Measurements from ENCODE around the gene AGMO. TPM values are rescaled to one million over a fixed set of nuclear protein-coding genes. Genes with fewer than 3 reads are reported as not detected.

The AGMO gene
- total and polyA plus RNA-seq, 2 of the 8 experiments (the other 6 are each of a cell fraction or from before 2014, with no cell fraction given), result 0.22 to 0.45 TPM

DNA sequence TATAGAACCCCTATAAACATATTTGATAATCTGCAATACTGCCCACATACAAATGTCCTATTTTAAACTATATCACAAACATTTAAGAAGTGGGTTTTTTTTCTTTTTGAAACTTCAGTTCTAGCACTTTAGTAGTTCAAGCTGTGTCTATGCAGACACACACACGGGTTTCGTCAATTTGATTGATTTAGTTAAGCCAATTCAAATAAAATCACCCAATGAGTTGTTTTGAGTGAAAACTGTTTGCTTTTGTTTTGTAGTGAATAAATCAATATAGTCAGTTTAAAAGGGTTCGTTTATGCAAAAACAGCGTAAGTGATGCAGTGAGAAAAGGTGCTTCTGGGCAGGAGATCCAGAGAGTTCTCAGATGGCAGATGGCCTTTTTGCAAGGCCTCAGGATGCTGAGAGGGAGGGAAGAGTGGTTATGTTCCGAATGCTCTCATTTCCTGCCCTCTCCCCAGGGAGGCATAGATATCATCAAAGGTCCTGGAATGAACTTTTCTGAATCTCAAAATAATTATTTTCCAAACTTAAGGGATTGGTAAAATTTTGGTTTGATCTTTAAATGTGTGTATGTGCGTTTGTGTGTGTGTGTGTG is 102.7 kb downstream of the AGMO start:
- Histone ChIP-seq H2BK12ac (ENCODE audit: low read depth, low read length) (no peak overlapping the region), H2BK20ac (ENCODE audit: low read length) (no peak overlapping the region), H2BK5ac (ENCODE audit: low read depth, low read length) (no peak overlapping the region), H3K36me3 (ENCODE audit: control insufficient read depth in 2 of 4, insufficient read depth in 4 of 4, low read length in 3 of 4) (no peaks in the 10 kb centered on the region), H3K27ac (ENCODE audit: low read depth, low read length) (no peak overlapping the region), H4K91ac (replicated peaks; ENCODE audit: insufficient read length, low read length) (no peak overlapping the region), H3K14ac (ENCODE audit: insufficient read length) (no peak overlapping the region), H2AFZ (ENCODE audit: low read length) (no peak overlapping the region), H3K4ac (replicated peaks; ENCODE audit: insufficient read length, low read depth, low read length) (no peak overlapping the region), H2BK120ac (replicated peaks; ENCODE audit: low read depth, low read length) (no peak overlapping the region), H3K18ac (ENCODE audit: extremely low read depth, low read length) (no peak overlapping the region), H3K23me2 (ENCODE audit: low read depth, low read length) (no peaks in the 10 kb centered on the region), H3K23ac (ENCODE audit: insufficient read length) (no peak overlapping the region), H3K4me2 (ENCODE audit: insufficient read depth in 1 of 2, low read depth in 2 of 2, low read length in 2 of 2) (no peak overlapping the region), H3K4me3 (ENCODE audit: extremely low read depth in 1 of 4, insufficient read depth in 2 of 4, low read depth in 3 of 4, low read length in 4 of 4) (no peak overlapping the region), H3K4me1 (replicated peaks in 1 of 4; ENCODE audit: control insufficient read depth in 3 of 4, insufficient read depth in 4 of 4, low read length in 3 of 4) (no peaks in the 10 kb centered on the region), H3K79me2 (ENCODE audit: control insufficient read depth in 1 of 2, insufficient read depth in 2 of 2, low read length in 2 of 2) (no peaks in the 10 kb centered on the region), H3K79me1 (ENCODE audit: low read depth, low read length) (no peaks in the 10 kb centered on the region), H4K8ac (ENCODE audit: extremely low read depth, insufficient read depth, low read length) (no peak overlapping the region), H3K9me3 (ENCODE audit: insufficient read depth in 2 of 2, low read depth in 1 of 2, low read length in 1 of 2) (no peaks in the 10 kb centered on the region), H4K5ac (ENCODE audit: insufficient read length, low read depth, low read length) (no peak overlapping the region), H2BK15ac (ENCODE audit: low read length) (no peak overlapping the region), H3K27me3 (replicated peaks in 1 of 4; ENCODE audit: control insufficient read depth in 3 of 4, extremely low read depth in 1 of 4, insufficient read depth in 3 of 4, low read length in 3 of 4) (no peaks in the 10 kb centered on the region), H2AK5ac (ENCODE audit: low read depth, low read length) (no peak overlapping the region), H3K56ac (replicated peaks; ENCODE audit: insufficient read length, low read depth, low read length) (no peak overlapping the region), H4K20me1 (replicated peaks in 1 of 2; ENCODE audit: control insufficient read depth in 1 of 2, insufficient read depth in 2 of 2, low read length in 2 of 2) (no peaks in the 10 kb centered on the region), H3K9ac (replicated peaks in 1 of 4; ENCODE audit: extremely low read depth in 1 of 4, low read depth in 3 of 4, low read length in 3 of 4) (no peak overlapping the region)
- no peak for DNase-seq (ENCODE audit: low read depth in 1 of 2, low spot score in 2 of 2)
- 71% methylated on average over 6 of the region's 6 CpGs; no CpG with 5 or more reads in 1 of the 2 experiments for WGBS, 2 experiments (ENCODE audit: extremely low coverage in 1 of 2, insufficient coverage in 1 of 2, insufficient read length in 1 of 2, insufficient replicate concordance in 2 of 2, low coverage in 1 of 2, low lambda C conversion rate in 2 of 2, missing lambda C conversion rate in 1 of 2)
- CTCF ChIA-PET (ENCODE audit: partially characterized antibody), result no interaction called here
- POLR2A ChIA-PET (ENCODE audit: partially characterized antibody), result no interaction called here
- TF ChIP-seq CHD1 (IDR thresholded peaks at IDR 0.05; ENCODE audit: low read depth, low read length), result no peak
- no peak for TF ChIP-seq GABPA (IDR thresholded peaks at IDR 0.05; ENCODE audit: borderline replicate concordance, insufficient read depth, low read length)
- TF ChIP-seq KDM4A (IDR thresholded peaks at IDR 0.05; ENCODE audit: low read depth, low read length, severe bottlenecking), result no peak
- TF ChIP-seq SIX5 (IDR thresholded peaks at IDR 0.05; ENCODE audit: low read depth, low read length), result no peak
- TF ChIP-seq, protein P1, sequence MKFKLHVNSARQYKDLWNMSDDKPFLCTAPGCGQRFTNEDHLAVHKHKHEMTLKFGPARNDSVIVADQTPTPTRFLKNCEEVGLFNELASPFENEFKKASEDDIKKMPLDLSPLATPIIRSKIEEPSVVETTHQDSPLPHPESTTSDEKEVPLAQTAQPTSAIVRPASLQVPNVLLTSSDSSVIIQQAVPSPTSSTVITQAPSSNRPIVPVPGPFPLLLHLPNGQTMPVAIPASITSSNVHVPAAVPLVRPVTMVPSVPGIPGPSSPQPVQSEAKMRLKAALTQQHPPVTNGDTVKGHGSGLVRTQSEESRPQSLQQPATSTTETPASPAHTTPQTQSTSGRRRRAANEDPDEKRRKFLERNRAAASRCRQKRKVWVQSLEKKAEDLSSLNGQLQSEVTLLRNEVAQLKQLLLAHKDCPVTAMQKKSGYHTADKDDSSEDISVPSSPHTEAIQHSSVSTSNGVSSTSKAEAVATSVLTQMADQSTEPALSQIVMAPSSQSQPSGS (IDR thresholded peaks at IDR 0.05; ENCODE audit: low read length), result no peak
- TF ChIP-seq, protein P2, sequence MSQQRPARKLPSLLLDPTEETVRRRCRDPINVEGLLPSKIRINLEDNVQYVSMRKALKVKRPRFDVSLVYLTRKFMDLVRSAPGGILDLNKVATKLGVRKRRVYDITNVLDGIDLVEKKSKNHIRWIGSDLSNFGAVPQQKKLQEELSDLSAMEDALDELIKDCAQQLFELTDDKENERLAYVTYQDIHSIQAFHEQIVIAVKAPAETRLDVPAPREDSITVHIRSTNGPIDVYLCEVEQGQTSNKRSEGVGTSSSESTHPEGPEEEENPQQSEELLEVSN (IDR thresholded peaks at IDR 0.05), result no peak
- TF ChIP-seq TBP (IDR thresholded peaks at IDR 0.05; ENCODE audit: low read depth, low read length), result no peak
- no peak for TF ChIP-seq SP1 (IDR thresholded peaks at IDR 0.05; ENCODE audit: low read depth, low read length)
- no peak for TF ChIP-seq SP4 (IDR thresholded peaks at IDR 0.05; ENCODE audit: low read length)
- no peak for TF ChIP-seq SIN3A (conservative IDR thresholded peaks at IDR 0.05 in 1 of 2, IDR thresholded peaks at IDR 0.05 in 1 of 2; ENCODE audit: low read depth in 1 of 2, low read length in 2 of 2)
- TF ChIP-seq TCF12 (IDR thresholded peaks at IDR 0.05; ENCODE audit: low read depth, low read length), result no peak
- TF ChIP-seq FOSL1 (IDR thresholded peaks at IDR 0.05; ENCODE audit: insufficient read depth, low read depth, low read length), result no peak
- no peak for FAIRE-seq
